HepG2 (cell line): ENCODE measurements around the gene MCM3. TPM values are rescaled to one million over a fixed set of nuclear protein-coding genes. Genes with fewer than 3 reads are reported as not detected.

ENCODE experiments used
- ARID5B ChIP-seq: IDR thresholded peaks from 2 replicates; pipeline ENCODE4 v1.4.0; 2020; ENCODE audit warnings: mild to moderate bottlenecking, missing genetic modification reagents
- CREB1 ChIP-seq, 2 experiments: fragments of 450-650 bp in 1 of 2; IDR thresholded peaks; 2 replicates each; pipeline ENCODE4 v1.6.1; 2016 to 2017; ENCODE audit warnings: control low read depth in 1 of 2, mild to moderate bottlenecking in 1 of 2, missing compliant biosample characterization in 1 of 2, missing genetic modification characterization in 1 of 2
- DBP ChIP-seq: sonication (generic); formaldehyde crosslinking; IDR thresholded peaks from 2 replicates; pipeline ENCODE4 v1.4.0; 2020; ENCODE audit warnings: missing genetic modification reagents; ENCODE audit errors: not compliant biosample characterization
- MAFF ChIP-seq: IDR thresholded peaks from 2 replicates; pipeline ENCODE4 v1.6.1; 2011; ENCODE audit warnings: low read depth, low read length, improper control_type of control experiment
- PBX2 ChIP-seq: IDR thresholded peaks from 2 replicates; pipeline ENCODE4 v1.6.1; 2016; ENCODE audit warnings: control low read depth
- ZBTB26 ChIP-seq: IDR thresholded peaks from 2 replicates; pipeline ENCODE4 v1.6.1; 2016; ENCODE audit warnings: missing compliant biosample characterization, missing genetic modification reagents, borderline replicate concordance
- ZEB1 ChIP-seq: IDR thresholded peaks from 2 replicates; pipeline ENCODE4 v1.6.1; 2012; ENCODE audit warnings: mild to moderate bottlenecking, low read depth, inconsistent platforms; ENCODE audit not compliant: insufficient replicate concordance
- ZNF407 ChIP-seq: sonication (generic); formaldehyde crosslinking; IDR thresholded peaks from one replicate; pipeline ENCODE4 v1.5.1; 2020; ENCODE audit warnings: mild to moderate bottlenecking, missing genetic modification reagents; ENCODE audit errors: not compliant biosample characterization
- ZNF577 ChIP-seq: sonication (generic); formaldehyde crosslinking; IDR thresholded peaks from 2 replicates; pipeline ENCODE4 v1.4.0; 2020; ENCODE audit warnings: mild to moderate bottlenecking, low read depth, missing genetic modification reagents, borderline replicate concordance
- ZNF639 ChIP-seq: conservative IDR thresholded peaks from 2 replicates; pipeline ENCODE4 v1.6.1; 2018; ENCODE audit warnings: missing genetic modification reagents
- polyA plus RNA-seq, 8 experiments: library from polyadenylated mRNA; depleted of rRNA in 3 of 8; stranded (reverse) in 7 of 8; unstranded in 1 of 8; fragments of >200 nt; fragmentation: Illumina TruSeq in 4 of 8; extraction: Trizol in 4 of 8; gene quantifications; 2 replicates each; pipeline versions ENCODE4 v1.2.1 to v1.2.3, GENCODE V29; 2011 to 2016; ENCODE audit warnings: low read depth in 4 of 8, missing spikeins in 1 of 8, mixed read lengths in 1 of 8; ENCODE audit not compliant: insufficient read depth in 1 of 8
- total RNA-seq, 5 experiments: library from RNA; depleted of rRNA; stranded (reverse); fragments of >200 nt; fragmentation: Illumina TruSeq; extraction: Trizol; gene quantifications; 2 replicates each; pipeline ENCODE4 v1.2.3, GENCODE V29; 2016; ENCODE audit warnings: low read depth in 1 of 5

MCM3 gene
- total and polyA plus RNA-seq, 2 of the 13 experiments (the other 11 are each of a cell fraction or from before 2014, with no cell fraction given), result 164 to 288 TPM

- TF ChIP-seq ZNF639 (CRISPR knock-in tag) (no peak), ZEB1 (no peak), DBP (no peak), CREB1 (IDR thresholded peaks at IDR 0.05) (no peak), CREB1 (CRISPR knock-in tag; IDR thresholded peaks at IDR 0.05) (0 out of 2 replicates have a peak, but pooled peaks have one; percentile 46), ZNF407 (CRISPR knock-in tag) (no peak), PBX2 (CRISPR knock-in tag) (no peak), ZNF577 (no peak), ZBTB26 (CRISPR knock-in tag) (no peak), MAFF (no peak), ARID5B (CRISPR knock-in tag) (peak; percentile 45)
Measured at GRCh38 chr6:52271852-52272460, 12.6 kb downstream of the MCM3 start (continued).
